Effector CD4-positive, alpha-beta T cell (primary cell): Measurements from ENCODE around the gene RAB37.

Source experiments
- DNase-seq: peaks from one replicate; pipeline ENCODE4 v3.0.0-alpha.2; 2020

RAB37 gene

DNA sequence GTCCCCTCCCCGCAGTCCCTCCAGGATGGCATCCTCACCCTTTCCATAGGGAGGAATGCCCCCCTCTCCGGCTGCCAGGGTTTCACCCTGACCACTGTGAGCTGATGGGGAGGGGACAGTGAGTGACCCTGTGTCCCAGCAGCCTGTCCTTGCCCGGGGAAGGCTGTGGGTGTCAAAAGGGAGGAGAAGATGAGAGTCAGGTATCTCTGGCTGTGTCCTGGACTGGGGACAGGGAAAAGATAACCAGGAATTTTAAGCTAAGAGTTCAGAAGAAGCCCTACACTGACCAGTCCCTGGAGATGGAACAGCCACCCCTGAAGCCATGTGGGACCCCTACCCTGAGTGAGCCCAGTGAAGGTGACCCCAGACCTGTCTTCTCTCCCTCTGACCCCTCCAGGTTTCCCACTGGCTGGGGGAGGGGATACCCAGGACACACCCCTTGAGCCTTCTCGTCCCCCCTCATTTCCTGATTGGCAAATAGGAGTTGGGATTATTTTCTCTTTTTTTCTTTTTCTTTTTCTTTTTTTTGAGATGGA lies 27.8 kb downstream of the RAB37 start:
- DNase-seq: no peak

DNA sequence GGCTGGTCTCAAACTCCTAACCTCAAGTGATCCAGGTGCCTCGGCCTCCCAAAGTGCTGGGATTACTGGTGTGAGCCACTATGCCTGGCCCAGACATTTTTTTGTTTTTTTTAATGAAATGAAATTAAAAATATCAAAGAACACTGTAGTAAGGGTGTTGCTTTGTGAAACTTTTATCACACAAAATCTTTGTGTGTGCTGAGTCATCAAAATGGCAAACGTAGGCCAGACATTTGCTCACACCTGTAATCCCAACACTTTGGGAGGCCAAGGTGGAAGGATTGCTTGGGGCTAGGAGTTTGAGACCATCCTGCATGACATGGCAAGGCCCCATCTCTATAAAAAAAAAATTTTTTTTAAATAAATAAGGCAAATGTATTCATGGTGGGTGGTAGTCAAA lies 29.4 kb downstream of the RAB37 start:
- no peak for DNase-seq

DNA sequence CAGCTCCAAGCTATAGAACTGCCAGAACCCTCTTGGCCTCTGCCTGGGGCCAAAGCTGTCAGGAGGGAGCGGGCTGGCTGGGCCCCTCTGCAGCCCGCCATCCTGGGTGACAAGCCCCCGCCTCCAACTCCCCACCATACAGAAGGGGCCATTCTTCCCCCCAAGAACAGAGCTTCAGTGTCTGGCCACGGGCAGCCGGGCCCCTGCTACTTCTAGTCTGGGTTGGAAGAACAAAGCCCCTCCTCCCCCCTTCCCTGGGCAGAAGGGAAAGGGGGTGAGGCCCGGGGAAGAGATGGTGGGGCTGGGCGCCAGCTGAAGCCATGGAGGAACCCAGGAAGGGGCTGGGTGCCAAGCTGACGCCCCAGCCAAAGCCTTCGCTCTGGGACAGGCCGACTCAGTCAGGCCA lies 30.1 kb downstream of the RAB37 start:
- no peak for DNase-seq

DNA sequence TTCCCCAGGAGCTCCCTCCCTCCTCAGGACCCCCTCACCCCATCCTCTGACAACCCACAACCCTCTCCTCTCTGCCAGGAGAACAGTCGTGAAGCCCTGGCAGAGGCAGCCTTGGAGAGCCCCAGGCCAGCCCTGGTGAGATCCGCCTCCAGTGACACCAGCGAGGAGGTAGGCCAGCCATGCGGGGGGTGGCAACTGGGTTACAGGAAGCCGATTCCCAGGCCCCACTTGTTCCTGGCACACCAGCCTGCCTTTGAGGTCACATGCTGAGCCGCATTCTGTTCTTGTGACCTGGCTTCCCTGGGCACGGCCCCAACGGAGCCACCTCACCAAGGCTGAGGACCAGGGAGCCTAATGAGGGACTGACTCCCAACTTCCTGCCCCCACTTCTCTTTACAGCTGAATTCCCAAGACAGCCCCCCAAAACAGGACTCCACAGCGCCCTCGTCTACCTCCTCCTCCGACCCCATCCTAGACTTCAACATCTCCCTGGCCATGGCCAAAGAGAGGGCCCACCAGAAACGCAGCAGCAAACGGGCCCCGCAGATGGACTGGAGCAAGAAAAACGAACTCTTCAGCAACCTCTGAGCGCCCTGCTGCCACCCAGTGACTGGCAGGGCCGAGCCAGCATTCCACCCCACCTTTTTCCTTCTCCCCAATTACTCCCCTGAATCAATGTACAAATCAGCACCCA lies 31.2 kb downstream of the RAB37 start:
- DNase-seq: no peak

DNA sequence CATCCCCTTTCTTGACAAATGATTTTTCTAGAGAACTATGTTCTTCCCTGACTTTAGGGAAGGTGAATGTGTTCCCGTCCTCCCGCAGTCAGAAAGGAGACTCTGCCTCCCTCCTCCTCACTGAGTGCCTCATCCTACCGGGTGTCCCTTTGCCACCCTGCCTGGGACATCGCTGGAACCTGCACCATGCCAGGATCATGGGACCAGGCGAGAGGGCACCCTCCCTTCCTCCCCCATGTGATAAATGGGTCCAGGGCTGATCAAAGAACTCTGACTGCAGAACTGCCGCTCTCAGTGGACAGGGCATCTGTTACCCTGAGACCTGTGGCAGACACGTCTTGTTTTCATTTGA lies 31.7 kb downstream of the RAB37 start:
- DNase-seq: no peak

DNA sequence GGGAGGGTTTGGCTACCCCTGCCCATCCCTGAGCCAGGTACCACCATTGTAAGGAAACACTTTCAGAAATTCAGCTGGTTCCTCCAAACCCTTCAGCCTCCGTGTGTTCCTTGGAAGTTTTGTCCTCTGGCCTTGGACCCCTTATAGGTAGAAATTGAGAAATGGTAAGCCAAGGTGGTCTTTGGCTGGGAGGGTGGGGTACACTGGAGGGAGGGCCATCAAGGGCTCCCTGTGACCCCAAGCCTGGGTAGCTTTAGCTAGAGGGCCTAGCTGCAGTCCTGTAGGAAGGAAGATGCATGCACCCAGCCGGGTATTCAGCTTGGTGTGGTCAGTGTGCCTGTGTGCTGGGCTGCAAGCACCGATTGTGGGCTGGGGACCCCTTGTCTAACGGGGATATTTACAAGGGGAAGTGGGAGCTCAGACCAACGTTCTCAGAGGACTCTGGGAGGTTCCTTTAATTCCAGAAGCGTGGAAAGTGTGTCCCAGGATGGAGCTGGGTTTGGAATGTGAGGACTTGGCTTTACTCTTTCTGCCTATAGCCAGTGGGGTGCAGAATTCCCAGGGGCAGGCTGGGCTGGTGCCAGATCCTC lies 32.3 kb downstream of the RAB37 start:
- no peak for DNase-seq

DNA sequence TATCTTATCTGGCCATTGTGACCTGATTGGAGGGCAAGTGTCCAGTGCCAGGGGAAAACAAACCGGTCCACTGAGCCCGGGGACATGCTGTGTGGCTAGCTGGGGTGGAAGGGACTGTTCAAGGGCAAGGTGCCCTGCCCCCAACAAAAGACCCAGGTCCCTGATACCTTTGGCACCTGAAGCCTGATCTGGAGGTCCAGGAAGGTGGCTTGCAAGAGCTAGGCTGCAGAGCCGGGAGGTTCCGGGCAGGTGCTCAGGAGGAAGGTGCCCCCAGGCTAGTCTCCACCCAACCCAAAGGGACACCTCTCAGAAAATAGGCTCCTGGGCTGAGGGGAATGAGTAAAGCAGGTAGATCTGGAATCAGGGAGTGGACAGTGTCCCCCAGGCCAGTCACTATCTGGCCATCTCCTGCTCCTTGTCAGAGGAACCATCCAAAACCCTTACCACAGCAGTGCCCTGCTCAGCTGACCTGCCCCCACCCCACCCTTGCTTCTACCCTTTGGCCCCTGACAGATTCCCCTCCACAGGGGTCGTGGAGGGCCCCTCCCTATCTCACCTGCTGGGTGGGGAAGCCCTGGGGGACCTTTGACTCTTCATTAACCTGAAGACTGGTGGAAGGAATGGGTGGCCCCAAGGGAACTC lies 32.9 kb downstream of the RAB37 start:
- no peak for DNase-seq

DNA sequence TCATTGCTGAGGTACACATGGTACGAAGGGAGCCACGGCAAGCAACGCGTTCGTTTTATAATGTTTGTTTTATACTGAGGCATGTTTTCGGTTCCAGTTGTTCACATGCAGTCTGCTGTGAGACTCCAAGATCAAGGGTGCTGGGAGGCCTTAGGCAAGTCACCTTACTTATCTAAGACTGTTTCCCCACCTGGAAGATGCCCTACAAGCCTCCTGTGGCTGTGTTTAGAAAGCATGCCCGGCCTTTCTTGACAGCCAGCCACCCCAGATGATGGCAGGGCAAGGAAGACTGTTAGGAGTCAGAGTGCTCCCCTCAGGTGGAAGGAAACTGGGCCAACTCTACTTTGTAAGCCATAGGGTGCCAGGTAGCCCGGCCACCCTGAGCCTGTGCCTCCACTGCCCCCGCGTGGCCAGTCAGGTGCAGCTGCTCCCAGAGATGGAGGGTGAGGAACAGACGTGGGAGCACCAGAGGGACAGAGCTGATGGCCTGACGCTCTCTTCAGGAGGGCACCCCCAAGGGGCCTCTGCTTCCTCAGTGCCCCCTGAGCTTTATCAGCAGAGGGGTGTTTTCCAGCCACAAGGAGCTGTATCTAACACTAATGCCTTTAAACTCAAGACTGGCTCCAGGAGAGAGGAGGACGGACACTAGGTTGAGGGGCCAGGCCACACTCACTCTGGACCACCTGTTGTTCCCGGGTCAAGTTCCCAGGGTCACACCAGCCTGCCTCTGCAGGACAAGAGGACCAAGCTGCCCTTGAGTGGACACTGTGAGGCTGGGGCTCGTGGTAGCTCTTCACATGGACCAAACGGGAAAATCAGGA lies 33.7 kb downstream of the RAB37 start:
- DNase-seq: peak; percentile 73

DNA sequence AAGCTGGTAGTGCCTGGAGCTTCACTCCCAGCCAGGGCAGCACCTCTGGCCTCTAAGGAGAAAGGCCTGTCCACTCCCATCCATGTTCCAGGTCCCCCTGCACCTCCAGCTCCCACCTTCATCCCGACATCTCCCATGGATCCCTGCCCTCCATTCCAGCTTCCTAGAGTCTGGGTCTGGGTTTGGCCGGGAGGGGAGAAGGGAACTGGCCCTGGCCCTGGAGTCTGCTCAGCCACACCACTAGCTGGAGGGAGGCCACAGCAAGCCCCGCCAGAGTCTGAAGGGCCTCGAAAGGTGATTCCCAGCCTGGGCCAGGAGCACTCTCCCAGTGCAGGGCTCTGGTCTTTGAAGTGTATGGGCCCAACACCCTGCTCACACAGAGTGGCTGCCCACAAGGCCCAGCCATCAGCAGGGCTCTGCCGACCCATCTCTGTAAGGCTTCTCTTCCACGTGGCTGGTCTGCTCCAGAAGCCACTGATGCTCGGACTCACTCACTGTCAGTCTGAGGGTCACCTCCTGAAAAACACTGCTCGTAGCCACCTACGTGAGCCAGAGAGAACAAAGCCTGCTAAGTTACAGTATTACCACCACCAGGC lies 34.4 kb downstream of the RAB37 start:
- DNase-seq: no peak

DNA sequence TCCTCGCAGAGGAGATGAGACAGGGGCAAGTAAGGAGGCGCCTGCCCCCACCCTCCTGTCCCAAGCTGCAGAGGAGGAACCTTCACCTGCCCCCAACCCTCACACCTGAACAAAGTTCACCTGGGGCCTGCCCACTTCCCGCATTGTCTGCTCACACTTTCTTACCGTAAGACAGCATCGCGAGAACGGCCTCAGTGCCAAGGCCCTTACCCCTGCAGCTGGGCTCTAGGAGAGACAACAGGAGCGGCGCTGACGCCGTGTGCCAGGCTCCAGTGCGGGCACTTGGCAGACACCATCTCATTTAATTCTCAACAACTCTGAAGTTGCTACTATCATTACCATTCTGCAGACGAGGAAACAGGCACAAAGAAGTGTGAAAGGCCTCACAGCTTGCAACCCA lies 35.0 kb downstream of the RAB37 start:
- DNase-seq: no peak

DNA sequence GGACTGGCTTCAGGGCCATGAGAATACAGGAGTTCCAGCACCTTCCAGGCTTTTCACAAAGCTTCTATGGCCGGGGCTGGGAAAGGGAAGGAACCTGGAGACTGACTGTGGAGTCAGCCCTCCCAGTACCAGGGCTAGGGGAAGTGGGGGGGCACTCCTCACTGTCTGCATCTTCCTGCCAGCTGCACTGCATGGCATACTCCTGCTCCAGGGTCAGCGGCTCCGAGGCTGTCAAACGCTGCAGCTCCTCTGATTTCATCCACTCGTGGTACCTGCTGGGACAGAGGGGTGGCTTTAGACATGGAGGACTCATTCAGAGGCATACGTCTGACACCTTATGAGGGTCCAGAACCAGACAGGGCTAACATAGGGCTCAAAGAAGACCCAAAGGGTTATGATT lies 36.4 kb downstream of the RAB37 start:
- DNase-seq: no peak

DNA sequence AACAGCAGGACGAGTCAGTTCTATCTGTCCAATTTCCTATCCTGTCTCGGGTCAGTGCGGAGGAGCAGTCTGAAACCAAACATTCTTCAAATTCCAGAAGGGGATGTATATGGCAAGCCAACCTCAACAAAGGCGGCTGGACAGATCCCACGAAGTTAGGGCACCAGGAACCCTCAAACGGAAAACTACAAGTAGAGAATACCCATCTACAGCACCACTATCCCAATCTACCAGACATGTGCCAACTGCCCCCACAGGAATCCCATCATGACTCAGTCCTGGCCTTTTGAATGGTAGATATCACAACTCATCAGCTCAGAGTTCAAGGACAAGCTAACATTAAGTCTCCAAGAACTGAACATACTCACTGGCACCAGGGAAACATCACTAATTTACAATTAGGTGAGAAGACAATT lies 36.8 kb downstream of the RAB37 start:
- no peak for DNase-seq

DNA sequence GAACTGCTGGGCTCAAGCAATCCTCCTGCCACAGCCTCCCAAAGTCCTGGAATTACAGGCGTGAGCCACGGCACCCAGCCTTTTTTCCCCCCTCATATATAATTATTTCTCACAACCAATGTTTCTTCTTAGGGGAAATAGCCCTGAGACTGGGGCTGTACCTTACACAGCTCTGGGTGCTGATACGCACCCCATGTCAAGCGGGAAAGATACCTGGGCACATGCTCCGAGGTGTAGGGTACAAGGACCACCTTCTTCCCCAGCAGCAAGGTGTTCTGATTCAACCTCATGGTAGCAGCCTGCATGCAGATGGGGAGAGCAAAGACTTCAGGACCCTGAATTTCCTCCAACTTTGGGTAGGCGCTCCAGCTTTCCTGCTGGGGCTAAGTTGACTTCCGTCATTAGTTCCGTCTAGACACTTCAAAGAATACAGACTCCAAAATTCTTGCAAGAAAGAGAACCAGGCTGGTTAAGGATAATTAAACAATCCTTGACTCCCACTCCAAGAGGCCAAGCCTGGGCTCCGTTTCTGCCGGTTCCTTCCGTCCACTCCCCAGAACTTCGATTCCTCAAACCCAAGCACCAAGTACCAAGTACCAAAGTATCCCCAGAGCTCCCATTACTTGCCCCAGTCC lies 38.5 kb downstream of the RAB37 start:
- DNase-seq: no peak

DNA sequence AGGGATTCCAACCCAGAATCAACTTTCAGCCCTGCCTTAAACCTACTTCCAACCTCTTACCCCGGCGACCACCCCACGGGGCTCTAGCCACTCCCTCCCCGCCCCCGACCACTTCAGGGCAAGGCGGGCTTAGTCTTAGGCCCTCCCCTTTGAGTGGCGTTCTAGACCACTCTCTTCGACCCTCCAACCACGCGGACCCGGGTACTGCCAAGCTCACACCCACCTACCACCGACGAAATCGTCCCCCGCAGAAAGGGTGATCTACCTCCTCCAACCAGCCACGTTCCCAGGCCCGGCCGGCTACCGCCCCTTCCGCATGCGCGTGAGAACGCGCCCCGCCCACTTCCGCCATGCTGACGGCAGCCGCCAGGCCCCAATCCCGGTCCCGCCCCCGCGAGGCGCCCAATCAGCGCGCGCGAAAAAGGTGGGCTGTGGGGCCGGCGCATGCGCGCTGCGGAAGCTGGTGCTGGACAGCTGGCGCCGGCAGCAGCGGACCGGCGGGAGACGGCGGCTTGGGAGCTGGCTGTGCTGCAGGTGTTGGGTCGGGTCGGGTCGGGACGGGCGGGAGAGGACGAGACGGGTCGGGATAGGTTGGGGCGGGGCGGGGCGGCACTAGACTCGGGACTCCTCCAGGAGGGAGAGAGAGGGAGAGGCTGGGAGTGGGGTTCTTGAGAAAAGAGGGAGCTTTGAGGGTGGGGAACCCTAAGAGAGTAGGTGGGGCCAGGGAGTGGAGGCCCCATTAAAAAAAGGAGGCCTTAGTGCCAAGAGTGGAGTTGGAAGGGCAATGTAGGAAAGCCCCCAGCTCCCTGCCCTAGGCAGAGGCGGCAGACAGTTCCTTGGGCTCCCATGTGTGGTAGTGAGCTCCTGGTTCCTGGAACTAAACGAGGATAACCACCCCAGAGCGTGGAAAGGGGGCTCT lies 39.2 kb downstream of the RAB37 start, which contains the start of gene NAT9:
Gene NAT9, minus strand, starts transcription at position 302 of the 919 bp plus-strand sequence. CDS start 647 bp downstream, outside the sequence.
- DNase-seq: peak; percentile 99

DNA sequence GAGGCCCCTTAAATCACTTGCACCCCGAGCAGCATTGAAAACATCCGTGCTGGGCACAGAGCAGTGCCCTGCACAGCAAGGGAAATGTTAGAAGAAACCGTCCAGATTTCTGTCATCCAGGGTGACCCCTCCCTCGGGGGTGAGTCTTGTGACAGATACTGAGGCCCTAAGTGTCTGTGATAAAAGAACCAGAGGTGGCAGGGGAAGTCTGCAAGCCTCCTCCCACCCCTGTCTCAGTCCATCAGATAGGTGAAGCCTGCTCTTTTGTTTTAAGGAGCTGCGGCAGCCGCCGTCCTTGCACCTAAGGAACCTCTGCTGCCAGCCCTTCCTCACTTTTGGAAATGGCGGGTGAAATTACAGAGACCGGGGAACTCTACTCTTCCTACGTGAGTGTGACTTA lies 39.9 kb downstream of the RAB37 start:
- DNase-seq: no peak

DNA sequence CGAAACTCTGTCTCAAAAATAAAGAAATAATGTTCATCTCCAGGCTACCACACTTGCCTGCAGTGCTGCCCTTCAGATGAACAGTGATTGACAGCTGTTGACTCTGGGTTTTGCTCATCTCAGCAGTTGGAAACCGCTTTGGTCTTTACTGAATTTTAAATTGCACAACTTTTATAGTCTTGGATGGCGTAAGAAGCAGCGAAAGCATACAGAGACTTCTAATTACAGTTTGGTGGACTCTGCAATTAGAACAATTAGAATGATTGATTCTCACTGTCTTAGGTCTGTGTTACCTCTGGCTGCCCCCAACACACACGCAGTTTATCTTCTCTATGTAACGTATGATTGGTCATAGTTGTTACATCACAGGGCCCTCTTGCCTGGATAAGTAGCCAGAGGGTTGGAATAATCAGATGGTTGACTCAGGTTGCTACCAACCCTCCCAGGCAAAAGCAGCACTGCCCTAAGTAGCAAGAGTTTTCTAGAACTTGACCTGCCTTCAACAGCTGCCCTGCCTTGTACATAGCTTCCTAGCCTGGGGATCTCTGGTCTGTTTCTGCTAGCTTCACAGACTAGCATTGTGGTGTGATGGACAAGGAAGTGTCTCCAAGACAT lies 41.0 kb downstream of the RAB37 start:
- no peak for DNase-seq

DNA sequence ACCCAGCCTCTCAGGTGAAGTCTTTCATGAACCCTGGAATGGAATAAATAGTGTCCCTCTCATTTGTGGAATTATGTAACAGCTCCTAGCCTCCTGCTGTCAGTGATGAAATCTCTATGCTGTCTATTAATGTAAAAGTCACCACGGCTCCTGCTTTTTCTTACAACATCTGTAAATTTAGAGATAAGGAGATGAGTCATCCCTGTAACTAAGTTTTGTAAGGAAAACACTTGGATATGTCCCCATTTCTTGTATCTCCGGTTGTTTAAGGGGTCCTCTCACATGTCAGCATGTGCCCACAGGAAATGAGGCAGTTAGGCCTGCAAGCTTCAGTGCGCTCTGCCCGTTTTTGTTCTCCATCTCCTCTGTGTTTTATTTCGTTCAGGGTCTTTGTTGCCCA lies 41.9 kb downstream of the RAB37 start:
- no peak for DNase-seq

DNA sequence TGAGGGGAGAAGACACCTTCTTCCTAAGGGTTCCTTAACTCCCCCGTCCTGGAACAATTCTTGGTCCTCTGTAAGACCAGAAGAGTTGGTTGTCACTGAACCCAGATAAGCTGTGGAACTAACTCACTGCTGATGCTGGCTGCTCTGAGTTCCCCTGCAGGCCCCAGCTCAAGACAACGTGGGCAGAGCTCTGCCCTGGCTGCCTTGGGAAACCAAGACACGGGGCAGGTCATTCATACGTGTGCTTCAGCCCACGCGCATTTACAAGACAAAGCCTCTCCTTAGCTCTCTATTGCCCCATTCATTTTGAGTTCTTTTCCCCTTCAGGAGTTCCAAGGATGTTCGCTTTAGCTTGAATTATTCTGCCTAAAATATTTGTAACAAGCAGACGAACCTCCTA lies 42.4 kb downstream of the RAB37 start:
- DNase-seq: no peak

DNA sequence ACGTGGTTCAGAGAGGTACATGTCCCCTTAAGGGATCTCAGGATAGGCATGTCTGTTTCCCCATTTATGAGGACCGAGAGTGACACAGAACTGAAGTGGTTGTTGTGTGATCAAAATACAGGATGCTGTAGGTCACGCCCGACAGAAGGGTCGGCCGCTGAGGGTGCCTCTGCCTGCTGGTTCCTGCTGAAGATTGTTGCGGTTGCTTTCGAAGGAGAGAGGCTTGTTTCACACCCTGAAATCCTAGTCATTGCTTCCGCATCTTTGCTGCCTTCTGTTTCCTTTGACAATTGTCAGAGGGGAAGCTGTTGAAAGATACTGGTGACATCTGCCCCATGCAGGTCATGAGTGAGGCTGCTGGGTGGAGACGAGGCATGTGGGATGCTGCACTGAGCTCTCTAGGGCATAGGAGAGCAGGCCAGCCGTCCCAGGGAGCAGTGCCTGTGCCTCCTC lies 42.9 kb downstream of the RAB37 start:
- DNase-seq: peak; percentile 51

DNA sequence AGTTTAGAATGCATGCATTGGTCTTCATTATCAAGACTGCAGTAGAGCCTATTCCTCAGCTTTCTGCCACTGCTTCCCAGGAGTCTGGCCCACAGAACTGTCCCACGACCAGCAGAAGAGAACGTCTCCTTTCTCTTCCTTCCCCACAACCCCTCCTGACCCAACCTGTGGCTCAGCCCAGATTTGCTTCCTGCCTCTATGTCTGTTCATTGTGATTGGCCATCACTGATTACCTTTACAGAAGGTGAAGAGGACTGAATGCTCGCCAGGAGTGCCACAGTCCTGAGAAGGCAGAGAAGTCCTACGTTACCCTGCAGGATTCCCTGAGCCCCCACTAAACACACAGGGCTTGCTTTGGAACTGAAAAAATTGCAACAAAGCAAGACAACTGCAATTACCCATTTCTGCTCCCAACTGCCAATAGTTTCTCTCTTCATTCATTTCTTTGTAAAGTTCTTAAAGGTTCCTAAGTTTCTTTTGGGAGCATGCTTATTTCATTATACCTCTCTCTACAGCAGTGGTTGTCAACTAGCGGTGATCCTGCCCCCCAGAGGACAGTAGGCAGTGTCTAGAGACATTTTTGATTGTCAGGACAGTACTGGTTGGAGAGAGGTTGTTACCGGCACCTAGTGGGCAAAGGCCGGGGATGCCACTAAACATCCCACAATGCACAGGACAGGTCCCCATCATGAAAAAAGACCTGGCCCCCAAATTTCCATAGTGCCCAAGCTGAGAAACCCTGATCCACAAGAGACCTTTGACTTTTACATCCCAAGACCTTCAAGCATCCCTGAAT lies 43.6 kb downstream of the RAB37 start:
- no peak for DNase-seq
